NT2/D1 (cell line): ENCODE data around the gene CAMK4.

ENCODE experiments used
- DNase-seq: peaks from one replicate; pipeline ENCODE4 v3.0.0-alpha.2; 2011; ENCODE audit warnings: low read depth, low spot score
- H3K27me3 ChIP-seq: 2 replicates; pipeline ENCODE4 v1.6.0; 2011; ENCODE audit warnings: mild to moderate bottlenecking; ENCODE audit not compliant: insufficient read length, insufficient read depth
- H3K36me3 ChIP-seq: 2 replicates; pipeline ENCODE4 v1.6.1; 2011; ENCODE audit warnings: mild to moderate bottlenecking, low read length, mixed read lengths; ENCODE audit not compliant: insufficient read depth, insufficient read length
- H3K4me1 ChIP-seq: 2 replicates; pipeline ENCODE4 v1.5.1; 2011; ENCODE audit not compliant: insufficient read depth, insufficient read length
- H3K4me3 ChIP-seq: 2 replicates; pipeline ENCODE4 v1.5.1; 2011; ENCODE audit warnings: low read depth; ENCODE audit not compliant: insufficient read length
- H3K9ac ChIP-seq: 2 replicates; pipeline ENCODE4 v1.6.0; 2011; ENCODE audit warnings: low read depth; ENCODE audit not compliant: insufficient read length
- H3K9me3 ChIP-seq: 2 replicates; pipeline ENCODE4 v1.5.1; 2011; ENCODE audit warnings: mild to moderate bottlenecking, low read length; ENCODE audit not compliant: insufficient read depth
- SUZ12 ChIP-seq: IDR thresholded peaks from 2 replicates; pipeline ENCODE4 v1.6.1; 2011; ENCODE audit not compliant: insufficient read length, insufficient read depth; ENCODE audit errors: extremely low read depth
- YY1 ChIP-seq: IDR thresholded peaks from 2 replicates; pipeline ENCODE4 v1.6.1; 2011; ENCODE audit not compliant: insufficient read length, insufficient read depth
- ZNF274 ChIP-seq: IDR thresholded peaks from 2 replicates; pipeline ENCODE4 v1.6.1; 2011; ENCODE audit warnings: mild to moderate bottlenecking, low read depth, low read length

CAMK4 gene

GRCh38 chr5:111432883-111433536 is 208.8 kb downstream of the CAMK4 start:
- Histone ChIP-seq H3K9ac (no peak overlapping the region), H3K9me3 (no peaks in the 10 kb centered on the region), H3K27me3 (no peaks in the 10 kb centered on the region), H3K36me3 (no peaks in the 10 kb centered on the region), H3K4me1 (no peaks in the 10 kb centered on the region), H3K4me3 (no peak overlapping the region)
- TF ChIP-seq YY1 (no peak), ZNF274 (no peak), SUZ12 (no peak)
- no peak for DNase-seq

GRCh38 chr5:111434800-111435199 is 210.6 kb downstream of the CAMK4 start:
- no peak overlapping the region for H3K4me3 ChIP-seq
- H3K27me3 ChIP-seq, result no peaks in the 10 kb centered on the region
- H3K9ac ChIP-seq, result no peak overlapping the region
- H3K4me1 ChIP-seq, result no peaks in the 10 kb centered on the region
- no peak for DNase-seq
- TF ChIP-seq SUZ12, result no peak
- no peak for TF ChIP-seq ZNF274
- TF ChIP-seq YY1, result no peak
- no peaks in the 10 kb centered on the region for H3K9me3 ChIP-seq
- H3K36me3 ChIP-seq, result no peaks in the 10 kb centered on the region

- H3K9ac ChIP-seq, result no peak overlapping the region
- no peaks in the 10 kb centered on the region for H3K36me3 ChIP-seq
- no peaks in the 10 kb centered on the region for H3K9me3 ChIP-seq
- TF ChIP-seq ZNF274 (no peak), YY1 (no peak), SUZ12 (no peak)
- no peak for DNase-seq
- H3K27me3 ChIP-seq, result no peaks in the 10 kb centered on the region
- no peaks in the 10 kb centered on the region for H3K4me1 ChIP-seq
- no peak overlapping the region for H3K4me3 ChIP-seq
Observed at GRCh38 chr5:111439473-111440075, 215.4 kb downstream of the CAMK4 start.

GRCh38 chr5:111447099-111447498 is 222.9 kb downstream of the CAMK4 start:
- no peak overlapping the region for H3K9ac ChIP-seq
- H3K36me3 ChIP-seq, result no peaks in the 10 kb centered on the region
- H3K9me3 ChIP-seq, result no peaks in the 10 kb centered on the region
- no peaks in the 10 kb centered on the region for H3K4me1 ChIP-seq
- DNase-seq, result no peak
- TF ChIP-seq SUZ12 (no peak), YY1 (no peak), ZNF274 (no peak)
- H3K27me3 ChIP-seq, result no peaks in the 10 kb centered on the region
- no peak overlapping the region for H3K4me3 ChIP-seq

- no peak for TF ChIP-seq YY1
- TF ChIP-seq SUZ12, result no peak
- no peak for TF ChIP-seq ZNF274
- no peaks in the 10 kb centered on the region for H3K27me3 ChIP-seq
- H3K36me3 ChIP-seq, result no peaks in the 10 kb centered on the region
- no peaks in the 10 kb centered on the region for H3K4me1 ChIP-seq
- H3K9ac ChIP-seq, result no peak overlapping the region
- DNase-seq, result no peak
- no peaks in the 10 kb centered on the region for H3K9me3 ChIP-seq
- no peak overlapping the region for H3K4me3 ChIP-seq
Observed at GRCh38 chr5:111447822-111448221, 223.6 kb downstream of the CAMK4 start.

- Histone ChIP-seq H3K27me3 (no peaks in the 10 kb centered on the region), H3K9me3 (no peaks in the 10 kb centered on the region), H3K4me1 (no peaks in the 10 kb centered on the region), H3K36me3 (no peaks in the 10 kb centered on the region), H3K4me3 (no peak overlapping the region), H3K9ac (no peak overlapping the region)
- DNase-seq, result no peak
- TF ChIP-seq ZNF274, result no peak
- TF ChIP-seq SUZ12, result no peak
- TF ChIP-seq YY1, result no peak
Observed at GRCh38 chr5:111453295-111453694, 229.1 kb downstream of the CAMK4 start.

GRCh38 chr5:111453747-111454146 is 229.6 kb downstream of the CAMK4 start:
- Histone ChIP-seq H3K4me1 (no peaks in the 10 kb centered on the region), H3K27me3 (no peaks in the 10 kb centered on the region), H3K4me3 (no peak overlapping the region), H3K9ac (no peak overlapping the region), H3K36me3 (no peaks in the 10 kb centered on the region), H3K9me3 (no peaks in the 10 kb centered on the region)
- no peak for TF ChIP-seq ZNF274
- TF ChIP-seq SUZ12, result no peak
- TF ChIP-seq YY1, result no peak
- no peak for DNase-seq
